CD4-positive, alpha-beta T cell treated with Interleukin-15 for 1 hour (primary cell): ENCODE results near the gene ENTPD1.
"Not testable (repeated sequence)": the region's sequence is repeated elsewhere in the genome, so short reads cannot be mapped to it uniquely, and the experiment has no call there.

Experiments used
- DNase-seq: peaks from one replicate; pipeline ENCODE4 v3.0.0-alpha.2; 2020

Gene ENTPD1

GRCh38 chr10:95756041-95756761, at the start of gene ENTPD1:
TSS of gene ENTPD1 (plus strand) at chr10:95756163. CDS start at chr10:95756240, 77 bp downstream.
- peak; percentile 49 for DNase-seq

- DNase-seq, result no peak
Observed at GRCh38 chr10:95706573-95706972, 49.4 kb upstream of the ENTPD1 start.

GRCh38 chr10:95706990-95707389, 49.0 kb upstream of the ENTPD1 start:
- no peak for DNase-seq

GRCh38 chr10:95711492-95711891, 44.5 kb upstream of the ENTPD1 start:
- DNase-seq, result no peak

- no peak for DNase-seq
Observed at GRCh38 chr10:95716466-95716865, 39.5 kb upstream of the ENTPD1 start.

GRCh38 chr10:95716866-95717265, 39.1 kb upstream of the ENTPD1 start:
- DNase-seq, result no peak

GRCh38 chr10:95720745-95721144, 35.2 kb upstream of the ENTPD1 start:
- DNase-seq, result not testable (repeated sequence)

GRCh38 chr10:95722496-95722895, 33.5 kb upstream of the ENTPD1 start:
- DNase-seq, result not testable (repeated sequence)

- DNase-seq, result no peak
Observed at GRCh38 chr10:95728526-95728925, 27.4 kb upstream of the ENTPD1 start.

- no peak for DNase-seq
Observed at GRCh38 chr10:95729323-95730055, 26.5 kb upstream of the ENTPD1 start.

- no peak for DNase-seq
Observed at GRCh38 chr10:95730233-95730632, 25.7 kb upstream of the ENTPD1 start.

GRCh38 chr10:95732907-95733306, 23.1 kb upstream of the ENTPD1 start:
- DNase-seq, result not testable (repeated sequence)

GRCh38 chr10:95739056-95739455, 16.9 kb upstream of the ENTPD1 start:
- no peak for DNase-seq

- DNase-seq, result peak; percentile 27
Observed at GRCh38 chr10:95741807-95742467, 14.0 kb upstream of the ENTPD1 start.

- DNase-seq, result no peak
Observed at GRCh38 chr10:95742485-95742884, 13.5 kb upstream of the ENTPD1 start.

- no peak for DNase-seq
Observed at GRCh38 chr10:95742962-95743535, 12.9 kb upstream of the ENTPD1 start.

- DNase-seq, result no peak
Observed at GRCh38 chr10:95745501-95745900, 10.5 kb upstream of the ENTPD1 start.

GRCh38 chr10:95748349-95748748, 7.6 kb upstream of the ENTPD1 start:
- DNase-seq, result no peak

- DNase-seq, result peak; percentile 68
Observed at GRCh38 chr10:95755511-95756004, 405 bp upstream of the ENTPD1 start.

GRCh38 chr10:95756809-95757684, 1.1 kb downstream of the ENTPD1 start:
- no peak for DNase-seq

GRCh38 chr10:95758351-95759025, 2.5 kb downstream of the ENTPD1 start:
- DNase-seq, result peak; percentile 26
